Endothelial cell (in vitro differentiated cells): ENCODE data around the gene CHAD. TPM values are rescaled to one million over a fixed set of nuclear protein-coding genes. Genes with fewer than 3 reads are reported as not detected.

Source experiments
- DNase-seq: peaks from one replicate; pipeline ENCODE4 v3.0.0; 2021; ENCODE audit warnings: low spot score
- H3K27ac Mint-ChIP-seq: one replicate; pipeline ENCODE4 v1.8.0; 2021; ENCODE audit warnings: mixed read lengths, inconsistent platforms; ENCODE audit not compliant: unreplicated experiment
- H3K27me3 Mint-ChIP-seq: one replicate; pipeline ENCODE4 v1.8.0; 2021; ENCODE audit warnings: mild to moderate bottlenecking, moderate library complexity, mixed read lengths, inconsistent platforms; ENCODE audit not compliant: unreplicated experiment
- H3K36me3 Mint-ChIP-seq: one replicate; pipeline ENCODE4 v1.8.0; 2021; ENCODE audit warnings: mild to moderate bottlenecking, low read depth, mixed read lengths, inconsistent platforms; ENCODE audit not compliant: unreplicated experiment
- H3K4me1 Mint-ChIP-seq: one replicate; pipeline ENCODE4 v1.8.0; 2021; ENCODE audit warnings: mild to moderate bottlenecking, mixed read lengths, inconsistent platforms; ENCODE audit not compliant: unreplicated experiment
- H3K4me3 Mint-ChIP-seq: one replicate; pipeline ENCODE4 v1.8.0; 2021; ENCODE audit warnings: mild to moderate bottlenecking, mixed read lengths, inconsistent platforms; ENCODE audit not compliant: unreplicated experiment
- H3K9me3 Mint-ChIP-seq: one replicate; pipeline ENCODE4 v1.8.0; 2021; ENCODE audit warnings: mixed read lengths, inconsistent platforms; ENCODE audit not compliant: unreplicated experiment
- total RNA-seq: library from RNA; stranded (reverse); fragmentation: NEBNext Ultra II Directional; extraction: Animal tissue kit (Norgen Biotek cat#: 25700); gene quantifications from one replicate; pipeline ENCODE4 v1.2.1, GENCODE V29; 2021; ENCODE audit not compliant: unreplicated experiment
- TF ChIP-seq, protein P1 (sequence below): fragments of 200-600 bp; sonication (generic); IDR thresholded peaks from one replicate; pipeline ENCODE4 v1.5.0; 2021; ENCODE audit warnings: antibody characterized with exemption; ENCODE audit not compliant: unreplicated experiment

Gene CHAD
- total RNA-seq, 1 donor from 2014 or later = not detected

DNA sequence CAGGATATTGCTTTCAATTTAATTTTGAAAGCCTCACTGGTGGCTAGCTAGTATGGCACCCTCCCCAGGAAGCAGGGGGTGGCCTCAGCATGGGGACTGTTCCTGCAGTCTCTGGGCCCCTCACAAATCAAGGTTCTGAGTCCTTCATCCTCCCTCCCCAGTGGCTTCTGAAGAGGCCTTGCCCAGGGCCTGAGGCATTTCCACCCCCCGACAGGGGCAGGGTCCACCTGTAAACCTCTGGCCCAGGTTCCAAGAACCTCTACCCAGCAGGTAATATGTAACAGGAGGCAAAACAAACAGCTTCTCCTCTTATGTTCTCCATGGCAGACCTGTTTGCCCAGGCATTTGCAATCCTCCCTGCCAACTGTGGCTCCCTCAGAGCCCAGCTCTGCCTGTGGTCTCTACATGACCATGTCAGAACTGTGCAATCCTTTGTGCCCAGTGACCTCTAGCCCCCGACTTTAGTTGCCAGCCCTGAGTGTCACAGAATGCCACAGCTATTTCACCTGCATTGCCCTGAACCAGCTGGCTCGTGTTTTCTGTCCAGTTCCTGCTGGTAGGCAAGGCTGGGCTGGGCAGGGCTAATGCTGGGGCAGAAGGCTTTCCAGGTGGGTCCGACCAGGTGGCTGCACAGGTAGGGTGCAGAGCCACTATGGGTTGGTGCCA is 28.4 kb downstream of the CHAD start:
- TF ChIP-seq, protein P1, sequence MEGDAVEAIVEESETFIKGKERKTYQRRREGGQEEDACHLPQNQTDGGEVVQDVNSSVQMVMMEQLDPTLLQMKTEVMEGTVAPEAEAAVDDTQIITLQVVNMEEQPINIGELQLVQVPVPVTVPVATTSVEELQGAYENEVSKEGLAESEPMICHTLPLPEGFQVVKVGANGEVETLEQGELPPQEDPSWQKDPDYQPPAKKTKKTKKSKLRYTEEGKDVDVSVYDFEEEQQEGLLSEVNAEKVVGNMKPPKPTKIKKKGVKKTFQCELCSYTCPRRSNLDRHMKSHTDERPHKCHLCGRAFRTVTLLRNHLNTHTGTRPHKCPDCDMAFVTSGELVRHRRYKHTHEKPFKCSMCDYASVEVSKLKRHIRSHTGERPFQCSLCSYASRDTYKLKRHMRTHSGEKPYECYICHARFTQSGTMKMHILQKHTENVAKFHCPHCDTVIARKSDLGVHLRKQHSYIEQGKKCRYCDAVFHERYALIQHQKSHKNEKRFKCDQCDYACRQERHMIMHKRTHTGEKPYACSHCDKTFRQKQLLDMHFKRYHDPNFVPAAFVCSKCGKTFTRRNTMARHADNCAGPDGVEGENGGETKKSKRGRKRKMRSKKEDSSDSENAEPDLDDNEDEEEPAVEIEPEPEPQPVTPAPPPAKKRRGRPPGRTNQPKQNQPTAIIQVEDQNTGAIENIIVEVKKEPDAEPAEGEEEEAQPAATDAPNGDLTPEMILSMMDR = no peak
- no peak overlapping the region for H3K27ac Mint-ChIP-seq
- H3K36me3 Mint-ChIP-seq = no peaks in the 10 kb centered on the region
- H3K4me1 Mint-ChIP-seq = no peaks in the 10 kb centered on the region
- peaks cover 5% of the 10 kb centered on the region for H3K27me3 Mint-ChIP-seq
- no peak overlapping the region for H3K4me3 Mint-ChIP-seq
- DNase-seq = no peak
- H3K9me3 Mint-ChIP-seq = no peaks in the 10 kb centered on the region

DNA sequence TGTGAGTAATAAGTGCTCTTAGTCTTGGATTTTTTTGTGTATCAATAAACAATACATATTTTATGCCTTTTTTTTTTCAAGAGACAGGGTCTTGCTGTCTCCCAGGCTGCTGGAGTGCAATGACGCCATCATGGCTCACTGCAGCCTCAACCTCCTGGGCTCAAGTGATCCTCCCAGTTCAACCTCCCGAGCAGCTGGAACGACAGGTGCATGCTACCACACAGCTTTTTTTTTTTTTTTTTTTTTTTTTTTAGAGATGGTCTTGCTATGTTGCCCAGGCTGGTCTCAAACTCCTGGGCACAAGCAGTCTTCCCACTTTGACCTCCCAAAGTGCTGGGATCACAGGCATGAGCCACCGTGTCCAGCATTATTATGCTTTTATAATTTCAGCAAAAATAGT is 29.7 kb downstream of the CHAD start:
- no peak overlapping the region for H3K27ac Mint-ChIP-seq
- peaks cover 5% of the 10 kb centered on the region for H3K27me3 Mint-ChIP-seq
- no peak overlapping the region for H3K4me3 Mint-ChIP-seq
- no peaks in the 10 kb centered on the region for H3K36me3 Mint-ChIP-seq
- no peaks in the 10 kb centered on the region for H3K9me3 Mint-ChIP-seq
- TF ChIP-seq, protein P1 = no peak
- no peaks in the 10 kb centered on the region for H3K4me1 Mint-ChIP-seq
- DNase-seq = no peak

DNA sequence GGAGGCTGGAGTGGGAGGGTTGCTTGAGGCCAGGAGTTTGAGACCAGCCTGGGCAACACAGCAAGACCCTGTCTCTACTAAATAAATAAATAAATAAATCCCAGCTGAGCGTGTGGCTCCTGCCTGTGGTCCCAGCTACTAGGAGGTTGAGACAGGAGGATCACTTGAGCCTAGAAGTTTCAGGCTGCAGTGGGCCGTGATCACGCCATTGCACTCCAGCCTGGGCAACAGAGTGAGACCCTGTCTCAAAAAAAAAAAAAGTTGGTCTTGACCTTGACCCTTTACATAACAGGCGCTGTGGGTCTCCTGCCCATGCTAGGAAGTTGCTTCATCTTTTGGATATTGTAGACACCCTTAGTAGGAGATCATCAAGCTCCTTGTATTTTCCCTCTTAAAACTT is 31.3 kb downstream of the CHAD start:
- TF ChIP-seq, protein P1 = no peak
- Mint-ChIP-seq H3K36me3 (peaks cover 3% of the 10 kb centered on the region), H3K27me3 (peaks cover 5% of the 10 kb centered on the region), H3K27ac (no peak overlapping the region), H3K4me3 (no peak overlapping the region), H3K9me3 (no peaks in the 10 kb centered on the region), H3K4me1 (no peaks in the 10 kb centered on the region)
- no peak for DNase-seq

DNA sequence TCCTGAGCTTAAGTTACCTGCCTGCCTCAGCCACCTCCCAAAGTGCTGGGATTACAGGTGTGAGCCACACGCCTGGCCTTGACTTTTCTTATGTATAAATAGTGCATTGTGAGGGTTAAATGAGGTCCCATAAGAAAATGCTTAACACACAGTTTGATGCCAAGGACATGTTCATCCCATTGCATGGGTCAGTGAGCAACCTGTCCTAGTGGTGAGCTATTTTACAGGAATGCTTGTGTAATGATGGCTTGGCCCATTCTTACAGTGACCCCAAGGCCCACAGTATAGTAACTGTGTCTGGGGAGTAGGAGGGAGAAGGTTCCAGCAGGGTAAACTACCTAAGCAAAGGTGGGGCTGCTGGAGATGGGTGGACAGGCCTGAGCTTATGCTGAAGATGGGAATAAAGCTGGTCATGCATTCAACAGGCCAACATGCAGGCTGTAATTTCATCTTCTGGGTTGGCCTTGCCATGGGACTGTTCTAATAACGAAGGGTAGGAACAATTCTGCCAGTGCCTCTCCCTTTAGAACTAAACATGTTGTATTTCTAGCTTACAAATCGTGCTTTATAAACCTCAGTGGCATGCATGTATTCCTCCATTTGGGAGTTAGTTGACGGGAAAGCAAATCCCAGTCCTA is 36.4 kb downstream of the CHAD start:
- TF ChIP-seq, protein P1 = no peak
- DNase-seq = no peak
- H3K9me3 Mint-ChIP-seq = no peaks in the 10 kb centered on the region
- H3K36me3 Mint-ChIP-seq = peaks cover 8% of the 10 kb centered on the region
- H3K27ac Mint-ChIP-seq = no peak overlapping the region
- H3K27me3 Mint-ChIP-seq = no peaks in the 10 kb centered on the region
- H3K4me1 Mint-ChIP-seq = peaks cover 7% of the 10 kb centered on the region
- H3K4me3 Mint-ChIP-seq = no peak overlapping the region
